ENCODE measurements around the gene DISP2. TPM values are rescaled to one million over a fixed set of nuclear protein-coding genes. Genes with fewer than 3 reads are reported as not detected.

Gene DISP2
- total RNA-seq, 1 experiment from 2014 or later: 0.22 TPM

GRCh38 chr15:40323239-40323952, 34.6 kb upstream of the DISP2 start, which contains the start of gene INAFM2:
Gene INAFM2, plus strand, starts transcription at chr15:40323692. Its CDS starts 364 bp downstream, at chr15:40324056.
- Histone ChIP-seq H3K27me3 (no peaks in the 10 kb centered on the region), H3K9me3 (replicated peaks) (no peaks in the 10 kb centered on the region), H3K36me3 (no peaks in the 10 kb centered on the region), H3K27ac (peak within 1 kb of the TSS; percentile 46; the same call in 1 of the 2 replicates), H3K4me1 (peaks cover 46% of the 10 kb centered on the region), H3K4me3 (peak within 1 kb of the TSS; percentile 97)
- DNase-seq: peak; percentile 95 to 97

- no peaks in the 10 kb centered on the region for H3K36me3 ChIP-seq
- peak overlapping the region; percentile 46; the same call in 1 of the 2 replicates for H3K27ac ChIP-seq
- H3K9me3 ChIP-seq (replicated peaks): no peaks in the 10 kb centered on the region
- peaks cover 54% of the 10 kb centered on the region for H3K4me1 ChIP-seq
- H3K27me3 ChIP-seq: no peaks in the 10 kb centered on the region
- DNase-seq: peak in 1 of 2 experiments; percentile 46
- peak overlapping the region; percentile 97 for H3K4me3 ChIP-seq
These were observed 33.8 kb upstream of the DISP2 start for GRCh38 chr15:40323953-40324937.

- Histone ChIP-seq H3K27me3 (no peaks in the 10 kb centered on the region), H3K4me3 (peak overlapping the region; percentile 97), H3K36me3 (no peaks in the 10 kb centered on the region), H3K27ac (no peak overlapping the region), H3K4me1 (peaks cover 60% of the 10 kb centered on the region), H3K9me3 (replicated peaks) (no peaks in the 10 kb centered on the region)
- DNase-seq: no peak
These were observed 32.8 kb upstream of the DISP2 start for GRCh38 chr15:40325188-40325587.

- H3K4me3 ChIP-seq: no peak overlapping the region
- H3K27me3 ChIP-seq: no peaks in the 10 kb centered on the region
- H3K36me3 ChIP-seq: no peaks in the 10 kb centered on the region
- H3K9me3 ChIP-seq (replicated peaks): no peaks in the 10 kb centered on the region
- DNase-seq: no peak
- H3K4me1 ChIP-seq: peaks cover 59% of the 10 kb centered on the region
- H3K27ac ChIP-seq: no peak overlapping the region
These were observed 32.3 kb upstream of the DISP2 start for GRCh38 chr15:40325700-40326099.

GRCh38 chr15:40327457-40327856, 30.6 kb upstream of the DISP2 start:
- Histone ChIP-seq H3K4me3 (no peak overlapping the region), H3K9me3 (replicated peaks) (no peaks in the 10 kb centered on the region), H3K36me3 (no peaks in the 10 kb centered on the region), H3K27ac (no peak overlapping the region; the same call in 1 of the 2 replicates), H3K4me1 (peaks cover 50% of the 10 kb centered on the region), H3K27me3 (no peaks in the 10 kb centered on the region)
- DNase-seq: no peak

- Histone ChIP-seq H3K36me3 (no peaks in the 10 kb centered on the region), H3K27me3 (no peaks in the 10 kb centered on the region), H3K9me3 (replicated peaks) (no peaks in the 10 kb centered on the region), H3K4me1 (peaks cover 45% of the 10 kb centered on the region), H3K4me3 (no peak overlapping the region), H3K27ac (peak overlapping the region; percentile 3; the same call in 1 of the 2 replicates)
- DNase-seq: no peak
These were observed 29.8 kb upstream of the DISP2 start for GRCh38 chr15:40328176-40328575.

GRCh38 chr15:40328751-40329150, 29.3 kb upstream of the DISP2 start:
- Histone ChIP-seq H3K36me3 (no peaks in the 10 kb centered on the region), H3K9me3 (replicated peaks) (no peaks in the 10 kb centered on the region), H3K27me3 (no peaks in the 10 kb centered on the region), H3K27ac (peak overlapping the region; percentile 3; the same call in 1 of the 2 replicates), H3K4me3 (no peak overlapping the region), H3K4me1 (peaks cover 46% of the 10 kb centered on the region)
- no peak for DNase-seq

- no peaks in the 10 kb centered on the region for H3K27me3 ChIP-seq
- H3K4me3 ChIP-seq: no peak overlapping the region
- no peaks in the 10 kb centered on the region for H3K36me3 ChIP-seq
- no peak for DNase-seq
- no peaks in the 10 kb centered on the region for H3K9me3 ChIP-seq (replicated peaks)
- peaks cover 54% of the 10 kb centered on the region for H3K4me1 ChIP-seq
- no peak overlapping the region for H3K27ac ChIP-seq
These were observed 28.2 kb upstream of the DISP2 start for GRCh38 chr15:40329804-40330203.

- Histone ChIP-seq H3K27ac (no peak overlapping the region), H3K9me3 (replicated peaks) (no peaks in the 10 kb centered on the region), H3K27me3 (no peaks in the 10 kb centered on the region), H3K4me3 (no peak overlapping the region), H3K4me1 (peaks cover 49% of the 10 kb centered on the region), H3K36me3 (no peaks in the 10 kb centered on the region)
- DNase-seq: peak; percentile 36 to 45
These were observed 27.6 kb upstream of the DISP2 start for GRCh38 chr15:40330368-40330836.

- H3K36me3 ChIP-seq: no peaks in the 10 kb centered on the region
- H3K27me3 ChIP-seq: no peaks in the 10 kb centered on the region
- no peaks in the 10 kb centered on the region for H3K9me3 ChIP-seq (replicated peaks)
- no peak for DNase-seq
- no peak overlapping the region for H3K27ac ChIP-seq
- no peak overlapping the region for H3K4me3 ChIP-seq
- H3K4me1 ChIP-seq: peaks cover 55% of the 10 kb centered on the region
These were observed 27.0 kb upstream of the DISP2 start for GRCh38 chr15:40331026-40331425.

GRCh38 chr15:40331637-40332036, 26.4 kb upstream of the DISP2 start:
- Histone ChIP-seq H3K36me3 (no peaks in the 10 kb centered on the region), H3K27ac (no peak overlapping the region), H3K4me1 (peaks cover 61% of the 10 kb centered on the region), H3K27me3 (no peaks in the 10 kb centered on the region), H3K4me3 (no peak overlapping the region), H3K9me3 (replicated peaks) (no peaks in the 10 kb centered on the region)
- no peak for DNase-seq

- no peaks in the 10 kb centered on the region for H3K27me3 ChIP-seq
- no peak overlapping the region for H3K27ac ChIP-seq
- no peaks in the 10 kb centered on the region for H3K9me3 ChIP-seq (replicated peaks)
- H3K36me3 ChIP-seq: no peaks in the 10 kb centered on the region
- H3K4me3 ChIP-seq: no peak overlapping the region
- no peak for DNase-seq
- peaks cover 60% of the 10 kb centered on the region for H3K4me1 ChIP-seq
These were observed 25.8 kb upstream of the DISP2 start for GRCh38 chr15:40332113-40332781.

GRCh38 chr15:40333922-40334492, 24.0 kb upstream of the DISP2 start:
- no peaks in the 10 kb centered on the region for H3K9me3 ChIP-seq (replicated peaks)
- no peak overlapping the region for H3K4me3 ChIP-seq
- no peaks in the 10 kb centered on the region for H3K36me3 ChIP-seq
- peak; percentile 58 for DNase-seq
- H3K27ac ChIP-seq: no peak overlapping the region
- H3K4me1 ChIP-seq: peaks cover 54% of the 10 kb centered on the region
- H3K27me3 ChIP-seq: no peaks in the 10 kb centered on the region

GRCh38 chr15:40334541-40334940, 23.5 kb upstream of the DISP2 start:
- H3K4me3 ChIP-seq: no peak overlapping the region
- H3K4me1 ChIP-seq: peaks cover 54% of the 10 kb centered on the region
- DNase-seq: no peak
- H3K36me3 ChIP-seq: no peaks in the 10 kb centered on the region
- H3K27ac ChIP-seq: no peak overlapping the region
- H3K9me3 ChIP-seq (replicated peaks): no peaks in the 10 kb centered on the region
- no peaks in the 10 kb centered on the region for H3K27me3 ChIP-seq
